Fibroblast of peridontal ligament (primary cell): ENCODE results near the gene LHFPL3.

Source experiments
- DNase-seq: peaks from one replicate; pipeline ENCODE4 v3.0.0-alpha.2; 2010; ENCODE audit errors: extremely low read depth

LHFPL3 gene

GRCh38 chr7:104795616-104796398 lies 467.4 kb downstream of the LHFPL3 start:
- no peak for DNase-seq

DNA sequence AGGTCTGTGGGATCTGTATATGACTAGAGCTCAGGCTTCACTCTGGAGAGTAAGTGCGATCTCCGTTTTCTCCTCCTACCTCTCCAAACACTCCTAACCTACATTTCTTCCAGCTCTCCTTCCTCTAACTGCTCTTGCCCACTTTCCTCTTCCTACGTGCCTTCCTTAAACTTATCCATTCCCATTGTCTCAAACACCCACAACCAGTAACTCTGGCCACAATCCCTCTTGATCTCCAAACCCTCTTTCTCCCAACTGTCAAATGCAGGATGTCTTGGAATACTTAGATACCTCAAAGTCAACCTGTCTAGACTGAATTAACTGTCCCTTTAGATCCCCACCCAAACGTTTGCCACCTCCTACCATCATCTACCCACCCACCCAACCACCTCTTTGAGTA lies 471.9 kb downstream of the LHFPL3 start:
- no peak for DNase-seq

- no peak for DNase-seq
Measured at GRCh38 chr7:104801022-104801421, 472.6 kb downstream of the LHFPL3 start.

DNA sequence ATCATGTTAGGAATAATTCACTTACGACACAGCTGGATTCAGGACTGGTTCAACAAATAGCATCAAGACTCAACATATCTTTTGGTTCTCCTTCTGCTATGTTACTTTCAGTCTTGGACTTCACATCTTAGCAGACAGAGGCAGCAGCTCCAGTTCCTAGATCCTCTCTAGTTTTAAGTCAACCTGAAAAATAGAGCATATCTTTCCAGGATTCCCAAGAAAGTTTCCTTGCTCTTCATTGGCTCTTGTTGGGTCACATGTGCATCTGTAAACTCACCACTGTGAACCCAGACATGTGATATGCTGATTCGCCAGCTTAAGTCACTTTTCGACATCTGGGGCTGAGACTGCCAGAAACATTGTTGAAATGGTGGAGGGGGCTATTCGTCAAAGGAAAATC lies 475.5 kb downstream of the LHFPL3 start:
- no peak for DNase-seq

DNA sequence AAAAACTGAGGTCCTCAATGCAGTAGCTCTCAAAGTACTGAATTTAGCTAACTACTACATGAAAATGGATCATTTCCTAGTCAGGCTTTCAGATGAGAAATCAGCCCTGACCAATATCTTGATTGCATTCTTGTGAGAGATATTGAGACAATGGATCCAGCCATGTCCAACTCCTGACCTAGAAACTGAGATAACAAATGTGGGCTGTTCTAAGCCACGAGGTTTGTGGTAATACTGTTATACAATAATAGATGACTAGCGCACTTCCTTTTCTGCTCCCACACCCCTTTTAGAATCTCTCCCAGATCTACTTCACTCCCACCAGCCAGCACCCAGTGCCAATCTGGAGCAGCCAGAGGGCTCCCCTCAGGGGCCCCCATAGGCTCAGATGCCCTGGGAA lies 476.3 kb downstream of the LHFPL3 start:
- no peak for DNase-seq

- DNase-seq: no peak
Measured at GRCh38 chr7:104805449-104806317, 477.3 kb downstream of the LHFPL3 start.

- DNase-seq: no peak
Measured at GRCh38 chr7:104807671-104808070, 479.3 kb downstream of the LHFPL3 start.

DNA sequence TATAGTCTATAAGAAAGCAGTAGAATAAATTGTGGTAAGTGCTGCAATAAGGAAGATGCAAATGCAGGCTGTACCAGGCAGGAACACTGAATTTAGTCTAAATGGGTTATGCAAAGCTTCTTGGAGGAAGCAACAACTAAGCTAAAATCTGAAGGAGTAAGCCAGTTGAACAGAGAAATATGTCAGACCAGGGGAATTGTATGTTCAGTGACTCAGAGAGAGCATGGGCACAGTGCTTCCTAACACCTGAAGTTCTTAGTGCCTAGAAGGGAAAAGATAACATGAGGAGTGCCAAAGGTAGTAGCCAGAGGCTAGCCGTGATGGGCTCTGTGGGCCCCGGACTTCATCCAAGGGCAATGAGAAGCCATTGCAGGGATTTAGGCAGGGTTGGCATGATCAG lies 481.5 kb downstream of the LHFPL3 start:
- no peak for DNase-seq

DNA sequence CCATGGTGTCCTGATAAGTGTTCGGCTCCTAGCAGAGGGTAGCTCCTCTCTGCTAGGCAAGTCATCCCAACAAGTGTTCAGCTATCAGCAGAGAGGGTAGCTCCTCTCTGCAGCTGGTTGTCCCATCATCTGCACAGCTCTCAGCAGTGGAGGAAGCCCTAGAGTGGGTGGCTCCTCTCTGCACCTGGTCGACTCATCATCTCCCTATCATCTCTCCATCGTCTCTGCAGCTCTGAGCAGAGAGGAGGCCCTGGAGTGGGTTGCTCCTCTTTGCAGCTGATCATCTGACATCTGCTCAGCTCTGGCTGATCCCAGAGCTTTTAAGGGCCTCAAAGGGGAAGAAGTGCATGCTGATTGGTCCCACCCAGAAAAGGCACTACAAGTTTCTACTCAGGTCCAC lies 485.7 kb downstream of the LHFPL3 start:
- DNase-seq: no peak

DNA sequence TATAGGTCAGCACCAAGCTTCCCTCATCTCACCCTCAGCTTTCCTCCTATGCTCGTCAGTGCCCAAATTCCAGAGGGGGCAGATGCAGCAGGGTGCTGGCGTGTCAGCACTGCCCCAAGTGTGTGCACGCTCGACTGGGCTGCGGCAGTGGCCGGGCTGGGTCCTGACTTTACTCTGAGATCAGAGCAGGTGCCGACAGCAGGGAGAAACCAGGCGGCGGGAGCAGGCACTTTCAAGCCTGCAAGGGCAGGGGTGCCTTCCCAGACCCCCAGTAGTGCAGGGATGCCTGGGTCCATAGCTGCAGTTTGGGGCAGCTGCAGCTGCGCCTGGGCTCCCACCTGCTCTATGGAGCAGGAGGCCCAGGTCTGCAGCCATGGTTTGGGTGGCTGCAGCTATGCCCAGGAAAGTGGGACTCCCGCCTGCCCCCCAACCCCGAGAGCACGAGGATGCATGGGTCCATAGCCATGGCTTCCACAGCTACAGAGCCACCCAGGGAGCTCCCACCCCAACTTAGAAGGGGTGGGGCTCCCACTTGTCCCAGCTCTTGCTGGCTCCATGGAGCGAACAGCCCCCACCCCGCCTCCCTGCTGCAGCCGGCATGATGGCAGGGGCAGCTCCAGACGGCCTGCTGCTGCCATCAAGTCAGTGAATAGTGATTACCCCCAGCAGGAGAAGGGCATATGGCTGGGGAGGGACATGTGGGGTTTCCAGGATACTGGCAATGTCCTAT lies 486.4 kb downstream of the LHFPL3 start:
- DNase-seq: no peak

DNA sequence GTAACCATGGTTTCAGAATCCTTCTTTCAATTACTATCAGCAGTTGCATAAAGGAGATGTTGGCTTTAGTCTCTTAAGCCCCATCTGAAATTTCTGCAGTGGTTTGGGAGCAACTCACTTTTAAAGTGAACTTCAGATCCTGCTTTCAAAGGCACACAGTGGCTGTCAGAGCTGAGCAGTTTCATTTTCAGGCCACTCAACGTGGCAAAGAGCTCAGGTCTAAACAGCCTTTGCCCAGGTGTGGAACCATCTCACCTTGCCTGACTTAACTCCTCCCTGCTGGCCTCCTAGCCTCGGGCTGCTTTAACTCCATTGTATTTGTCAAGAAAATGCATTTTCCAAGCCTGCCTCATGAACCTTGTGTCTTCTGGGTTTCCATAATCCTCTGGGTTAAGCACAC lies 488.1 kb downstream of the LHFPL3 start:
- no peak for DNase-seq

GRCh38 chr7:104818961-104819880 lies 490.8 kb downstream of the LHFPL3 start:
- DNase-seq: no peak

- no peak for DNase-seq
Measured at GRCh38 chr7:104820836-104821535, 492.6 kb downstream of the LHFPL3 start.

GRCh38 chr7:104823177-104823576 lies 494.8 kb downstream of the LHFPL3 start:
- DNase-seq: no peak

- DNase-seq: no peak
Measured at GRCh38 chr7:104825099-104825498, 496.7 kb downstream of the LHFPL3 start.

- DNase-seq: no peak
Measured at GRCh38 chr7:104826135-104826534, 497.7 kb downstream of the LHFPL3 start.

DNA sequence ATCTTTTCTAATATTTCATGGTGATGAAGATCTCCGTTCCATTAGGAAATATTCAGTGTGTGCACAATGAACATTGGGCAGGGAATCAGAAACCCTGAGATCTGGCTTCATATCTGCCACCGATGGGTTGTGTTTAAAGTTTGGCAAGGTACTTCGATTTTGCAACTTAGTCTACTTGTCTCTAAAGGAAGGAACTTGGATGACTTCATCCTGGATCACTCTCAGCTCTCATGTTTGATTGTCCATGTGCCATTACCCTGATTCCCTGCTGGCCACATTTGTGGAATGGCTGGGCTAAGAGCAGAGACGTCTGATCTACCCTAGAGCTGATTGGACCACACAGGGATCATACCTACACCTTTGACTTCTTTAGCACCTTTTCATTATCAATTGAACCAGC lies 508.6 kb downstream of the LHFPL3 start:
- no peak for DNase-seq

GRCh38 chr7:104838537-104839299 lies 510.3 kb downstream of the LHFPL3 start:
- no peak for DNase-seq

GRCh38 chr7:104839842-104840241 lies 511.4 kb downstream of the LHFPL3 start:
- DNase-seq: no peak

DNA sequence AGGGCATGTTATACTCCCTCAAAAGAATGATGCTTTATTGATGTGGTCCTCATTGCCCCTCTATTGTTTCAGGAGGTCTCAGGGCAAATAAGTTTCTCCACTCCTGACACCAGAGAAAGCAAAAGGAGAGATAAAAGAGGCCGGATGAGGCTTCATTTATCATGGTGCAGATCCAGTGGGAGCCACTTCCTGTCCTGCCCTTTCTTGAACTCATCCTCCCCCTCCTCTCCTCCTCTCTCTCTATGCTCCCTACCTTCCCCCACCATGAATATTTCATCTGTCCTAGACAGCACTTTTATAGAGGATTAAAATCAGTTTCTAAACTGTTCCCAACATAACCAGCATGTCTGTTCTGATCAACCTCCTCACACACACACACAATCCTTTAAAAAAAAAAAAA lies 513.4 kb downstream of the LHFPL3 start:
- DNase-seq: no peak
